IPS-NIHi7 (cell line): ENCODE measurements around the gene SNRPA1.

ENCODE experiments used
- DNase-seq: peaks from one replicate; pipeline ENCODE4 v3.0.0; 2012; ENCODE audit warnings: mixed read lengths; ENCODE audit errors: extremely low spot score

SNRPA1 gene

DNA sequence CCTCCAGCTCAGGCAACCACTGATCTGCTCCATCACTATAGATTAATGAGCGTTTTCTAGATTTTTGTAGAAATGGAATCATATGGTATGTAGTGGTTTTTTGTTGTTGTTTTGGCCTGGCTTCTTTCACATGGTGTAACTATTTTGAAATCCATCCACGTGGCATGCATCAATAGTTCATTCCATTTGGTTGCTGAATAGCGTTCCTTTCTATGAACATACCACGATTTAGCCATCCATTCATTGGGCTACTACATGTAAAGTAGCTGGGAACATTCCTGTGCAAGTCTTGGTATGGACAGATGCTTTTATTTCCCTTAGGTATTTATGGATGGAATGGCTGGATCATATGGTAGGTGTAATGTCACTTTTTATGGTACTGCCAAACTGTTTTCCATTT lies 32.5 kb downstream of the SNRPA1 start:
- DNase-seq, result no peak

DNA sequence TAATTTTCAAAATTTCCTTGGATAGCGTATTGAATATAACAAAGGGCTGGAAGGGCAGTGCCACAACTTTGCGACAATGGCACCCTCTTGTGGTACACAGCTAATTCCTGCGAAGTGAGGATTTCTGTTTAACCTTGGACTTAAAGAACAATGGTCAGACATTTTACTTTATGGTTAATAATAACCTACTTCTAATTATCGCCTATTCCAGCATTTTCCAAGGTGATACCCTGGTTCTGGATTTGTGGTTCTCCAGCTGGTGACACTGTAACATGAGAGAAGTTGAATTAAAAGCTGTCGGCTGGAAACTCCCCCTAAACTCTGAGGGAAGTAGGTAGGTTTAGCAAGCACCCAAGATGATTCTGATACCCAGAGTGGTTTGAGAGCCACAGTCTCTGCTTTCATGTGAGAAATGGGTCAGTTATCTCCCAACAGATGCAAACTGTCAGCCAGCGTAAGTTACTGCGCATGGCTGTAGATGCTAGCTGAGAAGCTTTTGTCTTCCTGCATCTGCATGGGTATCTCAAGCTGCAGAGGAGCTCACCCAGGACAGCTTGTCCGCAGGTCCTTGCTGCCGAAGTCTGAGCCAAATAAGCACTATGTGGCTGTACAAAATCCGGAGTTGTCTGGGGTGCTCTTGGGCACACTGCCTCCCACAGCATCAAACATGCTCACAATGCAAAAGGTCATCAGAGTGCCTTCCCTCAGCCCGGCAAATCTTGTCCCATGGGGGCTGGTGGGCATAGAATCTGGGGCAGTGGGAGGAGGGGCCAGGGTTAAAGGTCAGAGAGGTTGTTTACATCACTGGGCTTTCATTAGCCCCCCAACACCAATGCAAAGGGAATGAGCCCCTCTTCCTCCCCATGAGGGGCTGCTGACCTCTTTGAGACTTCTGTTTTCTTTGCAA lies 36.6 kb downstream of the SNRPA1 start:
- DNase-seq, result peak; percentile 45

DNA sequence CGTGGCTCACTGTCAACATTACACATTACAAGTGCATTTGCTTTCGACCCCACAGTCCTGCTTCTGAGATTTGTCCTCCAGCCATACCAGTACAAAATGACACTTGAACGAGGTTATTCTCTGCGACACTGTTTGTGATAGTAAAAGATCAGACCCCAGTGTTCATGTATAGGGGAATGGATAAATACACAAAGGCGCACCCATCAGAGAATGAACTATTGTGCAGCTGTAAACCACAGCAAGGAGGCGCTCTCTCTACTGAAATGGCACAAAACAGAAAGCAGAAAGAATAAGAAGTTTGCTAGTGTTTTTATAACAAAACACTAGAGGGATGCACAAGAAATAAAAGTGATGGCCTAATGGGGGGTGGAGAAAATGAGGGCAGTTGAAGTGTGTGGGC lies 38.3 kb downstream of the SNRPA1 start:
- DNase-seq, result no peak

DNA sequence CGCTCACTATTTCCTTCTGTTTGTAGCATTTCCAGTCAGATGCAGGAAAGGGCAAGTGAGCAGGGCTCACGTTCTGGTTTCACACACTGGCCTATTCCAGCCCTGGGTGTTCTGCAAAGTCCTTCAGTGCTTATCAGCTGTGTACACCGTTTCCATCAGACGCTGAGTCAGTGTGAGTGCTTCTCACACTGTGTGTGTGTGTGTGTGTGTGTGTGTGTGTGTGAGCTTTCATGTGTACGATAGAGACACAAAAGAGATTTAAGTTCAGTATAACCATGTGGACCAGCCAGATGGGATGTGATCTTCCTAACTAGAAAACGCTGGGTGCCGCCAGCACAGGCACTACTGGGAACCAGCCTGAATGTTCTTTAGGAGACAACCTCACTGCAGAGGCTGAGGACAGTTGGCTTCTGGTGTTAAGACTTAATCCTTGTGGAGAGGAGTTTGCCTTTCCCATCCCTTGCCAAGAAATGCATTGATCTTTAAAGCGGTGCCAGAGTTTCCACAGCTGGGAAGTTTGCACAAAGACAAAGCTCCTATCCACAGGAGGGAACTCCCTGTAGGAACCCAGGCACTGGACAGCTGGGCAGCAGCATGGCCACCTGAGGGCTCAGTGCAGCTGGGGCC lies 39.3 kb downstream of the SNRPA1 start:
- DNase-seq, result no peak

DNA sequence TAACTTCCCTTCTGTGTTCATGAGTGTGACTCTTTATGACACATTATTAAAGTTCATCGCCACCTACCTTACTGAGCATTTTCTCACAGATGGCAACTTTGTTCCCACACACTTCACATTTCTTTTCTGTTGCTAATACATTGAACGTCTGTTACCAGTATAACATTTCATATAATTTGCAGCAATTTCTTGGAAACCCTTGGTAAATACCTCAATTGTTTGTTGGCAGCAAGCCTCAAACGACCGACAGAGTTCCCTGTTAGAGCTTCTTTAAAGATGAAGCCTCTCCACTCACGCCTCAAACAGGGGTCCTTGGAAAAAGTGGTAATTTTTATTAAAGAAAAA lies 40.0 kb downstream of the SNRPA1 start:
- no peak for DNase-seq

DNA sequence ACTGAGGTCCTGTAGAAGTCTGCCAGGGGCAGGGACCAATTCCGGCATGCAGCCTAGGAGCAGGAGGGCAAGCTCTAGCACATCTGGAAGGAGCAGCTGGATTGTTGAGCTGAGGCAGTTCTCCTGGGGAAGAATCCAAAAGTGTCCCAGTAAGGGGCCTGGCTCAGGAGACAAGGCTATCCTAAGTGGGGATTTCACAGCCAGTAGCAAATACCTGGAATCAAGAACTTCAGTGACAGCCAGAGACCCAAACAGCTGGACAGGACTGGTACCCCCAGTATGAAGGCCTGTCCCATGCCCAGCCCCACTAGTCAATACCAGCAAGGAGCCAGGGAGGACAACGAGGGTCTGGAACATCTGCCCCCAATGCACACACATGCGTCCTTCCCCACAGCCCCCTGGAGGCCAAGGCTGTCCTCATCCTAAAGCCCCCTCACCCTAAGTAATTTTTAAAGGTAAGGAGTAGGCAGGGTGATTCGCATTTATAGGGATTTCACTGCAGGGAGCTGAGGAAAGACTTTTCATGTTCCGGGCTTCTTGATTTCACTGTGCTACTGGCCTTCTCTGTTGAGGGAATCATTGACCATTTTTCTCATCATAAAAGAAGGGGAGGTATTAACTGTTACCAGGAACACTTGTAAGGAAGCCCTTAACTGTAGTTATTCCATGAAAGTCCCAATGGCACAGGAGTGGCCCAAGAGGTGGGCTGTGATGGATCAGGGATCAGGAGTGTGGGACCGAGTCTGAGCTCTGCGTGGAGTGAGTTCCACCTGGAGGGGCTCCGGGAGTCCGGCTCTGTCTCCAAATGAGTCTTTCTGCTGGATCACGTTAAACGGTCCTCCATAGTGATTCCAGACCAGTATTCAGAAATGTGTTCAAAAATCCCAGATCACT lies 40.6 kb downstream of the SNRPA1 start:
- DNase-seq, result no peak

DNA sequence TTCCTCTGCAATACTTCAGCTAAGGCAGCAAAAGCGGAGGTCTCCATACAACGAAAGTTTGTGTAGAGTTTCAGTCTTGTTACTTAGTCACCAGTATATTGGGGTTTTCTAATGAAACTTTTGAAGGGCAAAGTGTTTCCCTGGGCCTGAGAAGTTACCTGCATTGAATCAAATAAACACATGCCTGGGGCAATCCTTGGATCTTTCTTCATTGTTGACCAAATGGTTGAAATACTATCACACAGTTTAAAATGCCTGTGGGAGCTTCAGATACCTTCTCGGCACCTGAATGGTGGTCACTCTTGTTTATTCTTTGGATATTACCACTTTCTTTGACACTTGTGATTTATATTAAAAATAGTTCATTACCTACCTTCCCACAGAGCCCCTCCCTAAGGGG lies 42.2 kb downstream of the SNRPA1 start:
- DNase-seq, result no peak

DNA sequence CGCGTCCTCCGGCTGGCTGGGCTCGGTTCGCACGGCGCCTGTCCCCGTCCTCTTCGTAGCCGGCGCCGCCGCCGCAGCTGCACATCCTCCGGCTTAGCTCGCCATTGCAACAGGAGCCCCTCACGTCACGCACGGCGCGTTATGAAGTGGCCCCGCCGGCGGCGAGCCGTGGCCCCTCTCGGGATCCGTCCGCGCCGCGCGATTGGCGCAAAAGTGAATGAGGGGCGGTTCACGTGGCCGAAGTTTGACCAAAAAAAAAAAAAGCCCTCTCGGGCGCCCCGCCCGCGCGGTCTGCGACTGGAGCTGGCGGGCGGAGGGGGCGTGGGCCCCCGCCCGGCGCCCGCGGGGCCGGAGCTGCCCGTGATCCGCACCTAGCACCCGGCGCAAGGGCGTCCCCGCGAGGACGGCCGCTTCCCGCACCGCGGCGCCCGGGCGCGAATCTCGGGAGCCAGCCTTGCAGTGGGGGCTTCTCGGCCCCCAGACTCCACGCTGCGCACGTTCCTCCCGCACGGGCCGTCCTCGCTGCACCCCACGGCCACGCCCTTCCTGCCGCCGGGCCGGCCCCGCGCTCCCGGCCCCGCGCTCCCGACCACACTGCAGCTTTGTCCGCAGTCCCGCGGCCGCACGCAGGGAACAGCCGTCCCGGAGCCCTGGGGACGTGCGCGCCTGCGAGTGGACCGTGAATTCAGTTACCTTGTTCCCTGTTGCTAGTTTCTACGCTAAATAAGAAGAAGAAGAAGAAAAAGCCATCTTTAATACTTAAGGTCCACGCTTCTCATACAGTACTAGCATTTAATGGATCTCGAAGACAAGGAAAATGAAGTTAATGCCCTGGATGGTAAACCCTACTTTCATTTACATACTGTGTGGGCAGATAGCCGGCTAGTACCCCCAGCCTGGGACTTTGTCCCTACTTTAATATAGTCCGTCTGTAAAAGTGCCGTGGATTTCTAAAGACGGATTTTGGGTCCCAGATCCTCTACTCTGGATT lies 42.9 kb downstream of the SNRPA1 start, which contains the start of gene CHSY1:
CHSY1 (minus strand) TSS at position 219 of the 991 bp plus-strand sequence. CDS start 592 bp downstream, outside the sequence.
- DNase-seq, result peak; percentile 63

DNA sequence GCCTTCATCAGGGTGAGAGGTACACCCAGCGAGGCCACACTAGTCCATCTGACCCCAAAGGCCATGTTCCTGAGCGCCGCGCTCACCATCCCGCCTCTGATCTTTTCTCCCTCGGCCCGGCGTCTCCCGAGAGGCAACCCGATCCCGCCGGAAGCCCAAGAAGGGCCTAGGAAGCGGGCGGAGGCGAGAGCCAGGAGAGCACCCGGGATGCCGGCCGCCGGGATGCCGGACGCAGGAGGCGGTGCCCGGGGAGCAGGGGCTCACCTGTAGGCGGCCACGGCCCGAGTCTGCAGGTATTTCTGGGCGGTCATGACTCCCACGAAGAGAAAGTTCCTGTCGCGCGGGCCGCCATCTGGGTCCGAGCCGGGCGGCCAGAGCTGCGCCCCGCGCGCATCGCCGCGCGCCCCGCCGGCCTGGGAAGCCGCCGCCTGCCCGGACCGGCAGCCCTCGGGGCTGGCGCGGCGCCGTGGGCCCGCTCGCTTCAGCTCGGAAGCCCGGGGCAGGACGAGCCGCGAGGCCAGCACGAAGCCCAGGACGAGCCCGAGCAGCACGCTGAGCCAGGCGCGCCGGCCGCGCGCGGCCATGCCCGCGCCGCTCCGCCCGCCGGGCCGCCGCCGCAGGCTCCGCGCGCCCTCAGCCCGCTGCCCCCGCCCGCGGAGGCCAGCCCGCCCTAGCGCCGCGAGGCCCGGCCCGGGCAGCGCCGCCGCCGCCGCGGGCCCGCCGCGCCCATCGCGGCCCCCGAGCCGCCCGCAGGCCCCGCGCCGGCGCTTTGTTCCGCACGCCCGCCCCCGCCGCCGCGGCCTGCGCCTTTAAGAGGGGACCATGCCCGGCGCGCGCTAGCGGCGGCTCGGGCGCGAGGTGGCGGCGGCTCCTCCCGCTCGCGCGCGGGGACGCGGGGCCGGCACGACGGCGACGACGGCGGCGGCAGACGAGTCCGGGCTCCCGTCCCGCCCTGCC lies 43.9 kb downstream of the SNRPA1 start:
- DNase-seq, result peak; percentile 53

DNA sequence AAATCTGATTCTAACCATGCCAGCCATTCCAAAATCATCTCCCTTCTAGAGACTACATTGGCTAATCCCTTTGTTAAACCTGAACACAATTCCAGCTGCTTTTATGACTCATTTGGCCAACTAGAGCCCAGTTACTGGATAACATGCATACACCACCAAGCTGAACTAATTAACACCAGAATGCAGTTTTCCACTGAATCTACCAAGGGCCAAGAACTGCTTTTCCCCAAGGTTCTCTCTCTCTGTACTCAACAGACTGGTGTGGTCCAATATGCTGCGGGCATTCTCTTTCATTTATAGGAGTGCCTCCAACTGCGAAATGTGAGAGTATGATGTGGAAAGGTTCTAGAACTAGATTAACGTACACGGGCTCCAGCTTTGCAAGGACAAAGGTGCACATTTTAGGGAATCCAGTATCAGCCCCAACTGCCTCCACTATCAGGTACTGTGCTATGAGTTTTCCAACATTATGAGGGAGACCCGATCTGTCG lies 44.7 kb downstream of the SNRPA1 start:
- DNase-seq, result no peak

DNA sequence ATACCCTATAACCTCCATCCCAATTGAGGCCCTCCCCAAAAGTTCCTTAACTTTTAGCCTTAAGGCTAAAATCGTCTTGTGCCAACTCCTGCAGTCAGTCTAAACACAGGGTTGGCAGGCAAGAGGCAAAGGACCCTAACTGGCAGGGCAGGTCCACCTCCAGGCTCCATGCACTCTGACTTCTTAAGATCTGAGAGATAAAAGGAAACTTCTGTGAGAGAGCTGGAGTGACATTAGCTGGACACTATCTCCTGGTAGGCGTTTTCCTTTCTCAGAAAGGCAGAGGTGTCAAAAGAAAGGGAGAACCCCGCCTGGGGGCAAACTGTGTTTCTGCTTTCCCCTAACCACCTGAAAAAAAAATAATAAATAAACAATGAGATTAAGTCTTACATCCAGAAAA lies 46.8 kb downstream of the SNRPA1 start:
- no peak for DNase-seq

DNA sequence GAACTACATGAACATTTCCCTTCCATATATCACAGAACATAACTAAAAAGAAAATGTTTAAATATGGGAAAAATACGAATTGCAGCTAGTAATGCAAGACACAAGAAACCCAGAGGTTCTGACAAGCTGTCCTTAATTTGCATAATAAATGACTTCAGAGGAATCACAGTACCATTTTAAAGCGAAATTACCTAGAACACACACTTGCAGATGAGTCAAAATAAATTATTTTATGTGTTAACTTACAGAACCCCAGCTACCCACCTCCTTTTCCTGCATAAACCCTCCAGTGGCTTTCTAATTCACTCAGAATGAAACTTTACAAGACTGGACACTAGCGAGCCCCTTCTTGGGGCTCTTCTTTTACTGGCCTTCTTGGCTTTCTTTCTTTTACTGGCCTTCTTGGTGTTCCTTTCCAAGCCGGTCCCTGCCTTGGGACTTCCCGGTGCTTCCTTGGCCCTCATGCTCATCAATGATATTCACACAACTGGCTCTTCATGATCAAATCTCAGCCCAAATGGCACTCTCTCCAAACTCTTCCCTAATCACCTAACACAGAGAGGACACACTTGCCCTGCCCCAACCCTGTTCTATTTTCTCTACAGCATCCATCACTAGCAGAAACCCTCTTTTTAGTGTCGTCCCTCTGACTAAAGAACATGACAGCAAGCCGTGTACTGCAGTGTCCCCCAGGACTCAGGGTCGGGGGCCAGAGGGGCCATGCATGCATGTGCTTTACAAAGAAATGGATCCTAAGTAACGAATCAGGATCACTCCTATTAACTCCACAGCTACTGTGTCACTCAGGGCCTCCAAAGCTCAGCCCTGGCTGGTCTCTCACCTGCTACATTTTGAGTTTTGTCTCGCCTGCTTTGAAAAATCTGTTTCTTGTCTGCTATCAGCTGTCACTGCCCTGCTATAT lies 48.0 kb downstream of the SNRPA1 start:
- DNase-seq, result no peak

DNA sequence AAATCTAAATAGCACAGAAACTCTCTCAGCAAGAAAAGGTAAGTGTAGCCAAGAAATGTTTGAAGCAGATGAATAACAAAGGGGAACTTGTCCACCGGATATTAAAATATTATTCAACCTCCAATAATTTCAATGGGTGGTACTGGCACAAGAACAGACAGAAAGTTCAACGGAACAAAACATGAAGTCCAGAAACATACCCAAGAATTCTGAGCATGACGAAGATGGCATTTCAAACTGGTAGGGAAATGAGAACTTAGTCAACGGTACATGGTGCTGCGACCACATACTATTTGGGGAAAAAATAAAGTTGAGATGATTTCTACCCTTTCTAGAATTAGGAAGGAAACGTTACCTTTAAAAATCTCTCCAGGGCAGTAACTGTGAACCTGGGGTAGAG lies 48.7 kb downstream of the SNRPA1 start:
- DNase-seq, result no peak

DNA sequence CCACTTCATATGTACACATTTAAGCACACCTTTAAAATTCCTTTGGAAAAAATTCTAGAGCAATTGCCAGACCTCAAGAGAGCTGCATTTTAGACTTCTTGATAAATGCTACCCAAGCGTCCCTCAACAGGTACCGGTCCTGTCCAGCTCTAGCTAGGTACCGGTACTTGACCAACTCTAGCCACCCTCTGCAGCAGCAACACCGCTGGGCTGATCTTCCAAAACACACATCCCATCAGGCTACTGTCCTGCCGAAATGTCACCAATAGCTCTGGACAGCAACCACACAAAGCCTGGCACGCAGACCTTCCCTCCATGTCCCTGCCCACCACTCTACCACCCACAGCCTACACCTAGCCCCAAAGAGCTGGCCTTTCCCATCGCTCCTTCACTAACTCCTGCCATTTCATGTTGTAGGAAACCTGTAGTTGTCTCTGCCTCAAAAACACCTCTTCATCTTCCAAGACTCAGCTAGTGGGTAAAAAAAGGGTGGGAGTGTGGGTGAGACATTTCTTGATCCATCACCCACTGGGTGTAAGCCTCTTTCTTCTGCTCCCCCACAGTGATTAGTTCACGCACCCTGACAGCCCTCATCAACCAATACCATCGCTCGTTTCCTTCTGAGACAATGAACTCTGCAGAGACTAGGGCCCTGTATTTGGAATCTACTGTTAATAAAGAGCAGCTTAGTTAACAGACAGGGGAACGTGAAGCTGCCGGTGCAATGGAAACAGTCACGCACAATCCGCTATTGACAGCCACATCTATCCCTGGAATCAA lies 50.0 kb downstream of the SNRPA1 start:
- no peak for DNase-seq

DNA sequence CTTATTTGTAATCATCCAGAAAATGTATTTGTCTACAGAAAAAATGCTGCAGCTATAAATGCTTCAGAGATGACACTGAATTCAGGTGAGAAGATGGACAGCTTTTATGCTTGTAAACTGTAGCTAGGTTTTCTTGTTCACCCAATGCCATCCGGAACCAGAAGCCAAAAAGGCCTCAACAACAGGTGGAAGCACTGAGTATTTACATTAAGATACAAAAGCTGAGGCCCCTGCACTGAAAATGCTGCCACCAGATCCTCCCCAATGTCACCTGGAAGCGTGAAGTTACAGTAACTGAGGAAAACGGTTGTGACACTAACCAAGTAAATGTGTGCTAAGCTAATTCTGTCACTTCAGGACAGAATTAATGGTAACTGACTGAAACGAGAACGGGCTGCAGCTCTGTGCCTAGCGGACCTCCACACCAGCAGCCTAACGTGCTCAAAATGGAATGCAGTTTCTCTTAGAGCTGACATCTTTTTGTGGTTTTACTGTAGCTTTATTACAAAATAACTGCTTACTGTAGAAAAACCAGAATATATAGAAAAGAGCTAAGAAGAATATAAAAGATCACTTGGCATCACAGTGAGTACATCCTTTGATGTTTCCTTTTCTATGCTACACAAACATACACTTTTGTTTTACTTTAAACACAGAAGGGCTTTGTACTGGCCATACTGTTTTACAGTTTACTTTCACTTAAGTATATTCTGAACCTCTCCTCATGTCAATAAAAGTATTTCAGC lies 50.8 kb downstream of the SNRPA1 start:
- DNase-seq, result no peak

DNA sequence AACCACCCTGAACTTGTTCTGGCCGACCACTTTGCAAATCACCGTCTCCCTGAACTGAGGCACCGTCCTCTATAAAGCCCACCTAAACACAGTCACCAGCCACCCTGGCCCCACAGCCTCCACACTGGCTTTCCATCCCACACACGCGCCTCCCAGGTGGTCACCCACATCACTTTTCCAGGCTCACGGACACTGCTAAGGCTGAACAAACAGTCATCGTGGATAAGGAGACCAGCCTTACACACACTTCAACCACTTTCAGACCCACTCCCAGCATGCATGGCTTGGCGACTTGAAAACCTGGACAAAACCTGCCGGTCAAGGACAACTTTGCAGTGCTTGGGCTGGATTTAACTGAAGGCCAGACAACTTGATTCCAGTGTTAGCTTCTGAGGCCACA lies 51.6 kb downstream of the SNRPA1 start:
- no peak for DNase-seq

DNA sequence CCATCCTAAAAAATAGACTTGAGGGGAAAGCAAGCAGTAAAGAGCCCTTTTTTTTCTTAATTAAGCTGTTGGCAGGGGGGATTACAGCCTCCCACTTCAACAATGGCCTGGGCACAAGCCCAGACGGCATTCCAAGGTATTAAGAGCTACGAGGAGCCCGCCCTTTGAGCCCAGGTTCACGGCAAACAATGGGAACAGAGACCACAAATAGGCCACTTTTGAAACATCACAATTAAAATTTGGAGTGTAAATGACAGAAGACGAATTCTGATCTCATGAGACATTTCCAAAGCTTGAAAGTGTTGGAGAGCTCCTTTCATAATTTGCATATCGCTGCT lies 52.1 kb downstream of the SNRPA1 start:
- no peak for DNase-seq
